Liver (tissue), 9 donors: ENCODE data around the gene FGF3. TPM values are rescaled to one million over a fixed set of nuclear protein-coding genes. Genes with fewer than 3 reads are reported as not detected.

ENCODE experiments used
- DNase-seq: peaks from one replicate; pipeline ENCODE4 v3.0.0-alpha.2; 2017; ENCODE audit warnings: low spot score
- H3K27ac ChIP-seq, 2 donors: one replicate each; pipeline ENCODE4 v1.7.0; 2013; ENCODE audit warnings: inconsistent platforms in 2 of 2, low read length in 2 of 2, control low read depth in 1 of 2, low read depth in 1 of 2, mild to moderate bottlenecking in 1 of 2
- H3K27me3 ChIP-seq, 4 donors: one replicate each; pipeline versions ENCODE4 v1.6.1 to v1.7.0; 2013; ENCODE audit warnings: low read length in 3 of 4, inconsistent platforms in 1 of 4, mild to moderate bottlenecking in 1 of 4, moderate library complexity in 1 of 4; ENCODE audit not compliant: control insufficient read depth in 4 of 4, insufficient read depth in 4 of 4
- H3K36me3 ChIP-seq, 4 donors: one replicate each; pipeline versions ENCODE4 v1.6.1 to v1.7.0; 2013; ENCODE audit warnings: low read length in 3 of 4, mild to moderate bottlenecking in 3 of 4, low read depth in 1 of 4, moderate library complexity in 1 of 4; ENCODE audit not compliant: control insufficient read depth in 4 of 4, insufficient read depth in 3 of 4
- H3K4me1 ChIP-seq, 4 donors: one replicate each; pipeline versions ENCODE4 v1.6.1 to v1.7.0; 2013; ENCODE audit warnings: low read length in 3 of 4, mild to moderate bottlenecking in 3 of 4, moderate library complexity in 1 of 4; ENCODE audit not compliant: control insufficient read depth in 4 of 4, insufficient read depth in 4 of 4
- H3K4me3 ChIP-seq, 3 donors: one replicate each; pipeline versions ENCODE4 v1.6.1 to v1.7.0; 2013; ENCODE audit warnings: low read length in 3 of 3, control low read depth in 1 of 3, low read depth in 1 of 3, mild to moderate bottlenecking in 1 of 3
- H3K9ac ChIP-seq, 2 donors: one replicate each; pipeline ENCODE4 v1.7.0; 2013; ENCODE audit warnings: low read length in 2 of 2, mild to moderate bottlenecking in 2 of 2, moderate library complexity in 2 of 2, control low read depth in 1 of 2, low read depth in 1 of 2
- H3K9me3 ChIP-seq, 4 donors: one replicate each; pipeline versions ENCODE4 v1.6.1 to v1.7.0; 2013; ENCODE audit warnings: low read length in 3 of 4; ENCODE audit not compliant: control insufficient read depth in 4 of 4
- ATF3 ChIP-seq: IDR thresholded peaks from 2 replicates; pipeline ENCODE4 v1.6.1; 2016; ENCODE audit warnings: antibody characterized with exemption
- CTCF ChIP-seq: fragments of 150-350 bp; IDR thresholded peaks from 2 replicates; pipeline ENCODE4 v1.5.1; 2017; ENCODE audit warnings: improper control_type of control experiment, low read depth, low read length; ENCODE audit not compliant: missing input control
- EGR1 ChIP-seq, 2 donors: IDR thresholded peaks; 2 replicates each; pipeline ENCODE4 v1.6.1; 2016 to 2018; ENCODE audit warnings: antibody characterized with exemption in 2 of 2, low read depth in 2 of 2
- FOXA1 ChIP-seq: IDR thresholded peaks from 2 replicates; pipeline ENCODE4 v1.6.1; 2016; ENCODE audit warnings: antibody characterized with exemption
- FOXA2 ChIP-seq: IDR thresholded peaks from 2 replicates; pipeline ENCODE4 v1.6.1; 2016; ENCODE audit warnings: antibody characterized with exemption
- GABPA ChIP-seq, 2 donors: IDR thresholded peaks in 1 of 2; conservative IDR thresholded peaks in 1 of 2; 2 replicates each; pipeline ENCODE4 v1.6.1; 2016; ENCODE audit warnings: antibody characterized with exemption in 2 of 2, mild to moderate bottlenecking in 1 of 2, moderate library complexity in 1 of 2
- HNF4A ChIP-seq, 2 donors: conservative IDR thresholded peaks; 2 replicates each; pipeline ENCODE4 v1.6.1; 2016; ENCODE audit warnings: antibody characterized with exemption in 2 of 2, mild to moderate bottlenecking in 2 of 2
- HNF4G ChIP-seq: IDR thresholded peaks from 2 replicates; pipeline ENCODE4 v1.6.1; 2016; ENCODE audit warnings: antibody characterized with exemption
- JUND ChIP-seq, 2 donors: IDR thresholded peaks; 2 replicates each; pipeline ENCODE4 v1.6.1; 2016; ENCODE audit warnings: antibody characterized with exemption in 2 of 2
- MAX ChIP-seq: IDR thresholded peaks from 2 replicates; pipeline ENCODE4 v1.6.1; 2016; ENCODE audit warnings: antibody characterized with exemption
- NR2F2 ChIP-seq: IDR thresholded peaks from 2 replicates; pipeline ENCODE4 v1.6.1; 2016; ENCODE audit warnings: antibody characterized with exemption
- RAD21 ChIP-seq, 2 donors: IDR thresholded peaks; 2 replicates each; pipeline ENCODE4 v1.6.1; 2016; ENCODE audit warnings: antibody characterized with exemption in 2 of 2, mild to moderate bottlenecking in 2 of 2
- REST ChIP-seq: IDR thresholded peaks from 2 replicates; pipeline ENCODE4 v1.6.1; 2016; ENCODE audit warnings: antibody characterized with exemption, mild to moderate bottlenecking
- RXRA ChIP-seq, 2 donors: IDR thresholded peaks; 2 replicates each; pipeline ENCODE4 v1.6.1; 2017 to 2018; ENCODE audit warnings: antibody characterized with exemption in 2 of 2, mild to moderate bottlenecking in 1 of 2
- SP1 ChIP-seq: IDR thresholded peaks from 2 replicates; pipeline ENCODE4 v1.6.1; 2018; ENCODE audit warnings: antibody characterized with exemption, mild to moderate bottlenecking
- YY1 ChIP-seq: IDR thresholded peaks from 2 replicates; pipeline ENCODE4 v1.6.1; 2016; ENCODE audit warnings: antibody characterized with exemption, mild to moderate bottlenecking
- ZBTB33 ChIP-seq: IDR thresholded peaks from 2 replicates; pipeline ENCODE4 v1.6.1; 2016; ENCODE audit warnings: antibody characterized with exemption
- WGBS: extraction: QIAGEN DNeasy Blood & Tissue Kit; methylation state at CpG from one replicate; pipeline ENCODE4 v1.1.7; 2013; 5-methylcytosine and 5-hydroxymethylcytosine counted together
- polyA plus RNA-seq, 2 donors: library from polyadenylated mRNA; stranded (reverse) in 1 of 2; unstranded in 1 of 2; fragments of 200-250 nt in 1 of 2; fragments of >200 nt in 1 of 2; fragmentation: Nextera tagmentation in 1 of 2; extraction: Ambion mirVana in 1 of 2; gene quantifications; one replicate each; pipeline versions ENCODE4 v1.2.1 to v1.2.3, GENCODE V29; 2013 to 2015
- total RNA-seq, 2 donors: library from RNA; depleted of rRNA; stranded (reverse); fragments of >200 nt; gene quantifications; one replicate each; pipeline ENCODE4 v1.2.3, GENCODE V29; 2014
- donor health status: healthy.
- donor health status: healthy.
- donor health status: healthy.
- donor health status: healthy.
- donor health status: healthy.

FGF3 gene
- total and polyA plus RNA-seq, 4 donors, result not detected

GRCh38 chr11:69816671-69817070 lies 2.5 kb downstream of the FGF3 start:
- Histone ChIP-seq H3K4me3 (no peak overlapping the region), H3K27ac (no peak overlapping the region), H3K4me1 (peaks cover 4 to 12% (median 6%) of the 10 kb centered on the region in 4 donors), H3K9ac (no peak overlapping the region), H3K27me3 (peaks cover 6 to 20% (median 13%) of the 10 kb centered on the region in 4 donors), H3K9me3 (no peaks in the 10 kb centered on the region), H3K36me3 (no peaks in the 10 kb centered on the region)
- no peak for DNase-seq
- TF ChIP-seq HNF4G (no peak), ATF3 (no peak), JUND (IDR thresholded peaks at IDR 0.05) (no peak), GABPA (IDR thresholded peaks at IDR 0.05 in 1 of 2, conservative IDR thresholded peaks at IDR 0.05 in 1 of 2) (no peak)
- whole genome bisulfite sequencing, result 29% methylated on average over 12 of the region's 12 CpGs

GRCh38 chr11:69815973-69816372 lies 3.2 kb downstream of the FGF3 start:
- no peak for TF ChIP-seq ZBTB33
- TF ChIP-seq FOXA1, result no peak
- no peak for TF ChIP-seq RAD21 (IDR thresholded peaks at IDR 0.05)
- no peak for TF ChIP-seq YY1
- TF ChIP-seq EGR1 (IDR thresholded peaks at IDR 0.05; ENCODE audit: low read depth in 2 of 2), result no peak
- TF ChIP-seq RXRA (IDR thresholded peaks at IDR 0.05), result no peak
- TF ChIP-seq CTCF, result no peak
- no peak for TF ChIP-seq HNF4A (conservative IDR thresholded peaks at IDR 0.05)
- no peak for TF ChIP-seq SP1
- no peak for TF ChIP-seq GABPA (IDR thresholded peaks at IDR 0.05 in 1 of 2, conservative IDR thresholded peaks at IDR 0.05 in 1 of 2)
- TF ChIP-seq FOXA2, result no peak
- no peaks in the 10 kb centered on the region for H3K36me3 ChIP-seq
- H3K9ac ChIP-seq, result no peak overlapping the region
- WGBS, result 80% methylated on average over 13 of the region's 13 CpGs
- H3K27me3 ChIP-seq, result peaks cover 6 to 20% (median 13%) of the 10 kb centered on the region in 4 donors
- H3K9me3 ChIP-seq, result no peaks in the 10 kb centered on the region
- peaks cover 4 to 12% (median 6%) of the 10 kb centered on the region in 4 donors for H3K4me1 ChIP-seq
- H3K4me3 ChIP-seq, result no peak overlapping the region
- DNase-seq, result no peak
- no peak overlapping the region for H3K27ac ChIP-seq

GRCh38 chr11:69814902-69815301 lies 4.3 kb downstream of the FGF3 start:
- H3K4me1 ChIP-seq, result peaks cover 4 to 17% (median 9%) of the 10 kb centered on the region in 4 donors
- no peaks in the 10 kb centered on the region for H3K9me3 ChIP-seq
- TF ChIP-seq RAD21 (IDR thresholded peaks at IDR 0.05) (no peak), HNF4G (no peak), GABPA (IDR thresholded peaks at IDR 0.05 in 1 of 2, conservative IDR thresholded peaks at IDR 0.05 in 1 of 2) (no peak), REST (no peak), FOXA2 (no peak), EGR1 (IDR thresholded peaks at IDR 0.05; ENCODE audit: low read depth in 2 of 2) (no peak), SP1 (no peak), RXRA (IDR thresholded peaks at IDR 0.05) (no peak), MAX (no peak), YY1 (no peak), ATF3 (no peak), ZBTB33 (no peak), NR2F2 (no peak)
- no peak overlapping the region for H3K9ac ChIP-seq
- H3K27me3 ChIP-seq, result peaks cover 3 to 18% (median 9%) of the 10 kb centered on the region in 4 donors
- no peaks in the 10 kb centered on the region for H3K36me3 ChIP-seq
- H3K4me3 ChIP-seq, result no peak overlapping the region
- DNase-seq, result no peak
- H3K27ac ChIP-seq, result no peak overlapping the region
